GM19463 (cell line): Measurements from ENCODE around the gene REN.

ENCODE experiments used
- ATAC-seq: cut with Tn5 transposase; IDR thresholded peaks from one replicate; pipeline ENCODE4 v1.9.1; 2021; ENCODE audit warnings: mild to moderate bottlenecking, moderate library complexity; ENCODE audit not compliant: unreplicated experiment

Gene REN

GRCh38 chr1:204166219-204166618, at the start of gene REN:
TSS of gene REN (minus strand) at chr1:204166337. CDS start at chr1:204166293, 44 bp downstream.
- no peak for ATAC-seq

- ATAC-seq, result peak; percentile 78
These were observed 47.8 kb upstream of the REN start, which contains the start of gene GOLT1A for GRCh38 chr1:204213668-204214662. TSS of gene GOLT1A (minus strand) at chr1:204213988. CDS start at chr1:204213906, 82 bp downstream.

GRCh38 chr1:204212715-204213114, 46.6 kb upstream of the REN start:
- no peak for ATAC-seq

GRCh38 chr1:204211046-204211445, 44.9 kb upstream of the REN start:
- ATAC-seq, result no peak

GRCh38 chr1:204207136-204207616, 41.0 kb upstream of the REN start:
- no peak for ATAC-seq

- ATAC-seq, result no peak
These were observed 40.0 kb upstream of the REN start for GRCh38 chr1:204206121-204206520.

GRCh38 chr1:204205486-204205885, 39.3 kb upstream of the REN start:
- ATAC-seq, result no peak

GRCh38 chr1:204204944-204205343, 38.8 kb upstream of the REN start:
- no peak for ATAC-seq

- no peak for ATAC-seq
These were observed 37.1 kb upstream of the REN start for GRCh38 chr1:204203206-204203767.

GRCh38 chr1:204202481-204202880, 36.3 kb upstream of the REN start:
- no peak for ATAC-seq

GRCh38 chr1:204201348-204202040, 35.4 kb upstream of the REN start:
- ATAC-seq, result no peak

GRCh38 chr1:204199579-204199978, 33.4 kb upstream of the REN start:
- no peak for ATAC-seq

GRCh38 chr1:204198348-204199340, 32.5 kb upstream of the REN start:
- no peak for ATAC-seq

GRCh38 chr1:204197068-204197467, 30.9 kb upstream of the REN start:
- ATAC-seq, result no peak

- no peak for ATAC-seq
These were observed 30.1 kb upstream of the REN start, which contains the start of gene KISS1 for GRCh38 chr1:204196068-204196795. TSS of gene KISS1 (minus strand) at chr1:204196491. CDS start at chr1:204192876, 3,615 bp downstream.

GRCh38 chr1:204194771-204195170, 28.6 kb upstream of the REN start:
- no peak for ATAC-seq

- ATAC-seq, result no peak
These were observed 27.9 kb upstream of the REN start for GRCh38 chr1:204194080-204194479.

- no peak for ATAC-seq
These were observed 26.6 kb upstream of the REN start for GRCh38 chr1:204192589-204193352.

GRCh38 chr1:204192046-204192445, 25.9 kb upstream of the REN start:
- ATAC-seq, result no peak
